HG03066 (cell line): ENCODE data around the gene FAR2.
"Not testable (repeated sequence)": the region's sequence is repeated elsewhere in the genome, so short reads cannot be mapped to it uniquely, and the experiment has no call there.

Experiments
- ATAC-seq: cut with Tn5 transposase; IDR thresholded peaks from one replicate; pipeline ENCODE4 v1.9.1; 2021; ENCODE audit warnings: low read depth; ENCODE audit not compliant: unreplicated experiment

The FAR2 gene

DNA sequence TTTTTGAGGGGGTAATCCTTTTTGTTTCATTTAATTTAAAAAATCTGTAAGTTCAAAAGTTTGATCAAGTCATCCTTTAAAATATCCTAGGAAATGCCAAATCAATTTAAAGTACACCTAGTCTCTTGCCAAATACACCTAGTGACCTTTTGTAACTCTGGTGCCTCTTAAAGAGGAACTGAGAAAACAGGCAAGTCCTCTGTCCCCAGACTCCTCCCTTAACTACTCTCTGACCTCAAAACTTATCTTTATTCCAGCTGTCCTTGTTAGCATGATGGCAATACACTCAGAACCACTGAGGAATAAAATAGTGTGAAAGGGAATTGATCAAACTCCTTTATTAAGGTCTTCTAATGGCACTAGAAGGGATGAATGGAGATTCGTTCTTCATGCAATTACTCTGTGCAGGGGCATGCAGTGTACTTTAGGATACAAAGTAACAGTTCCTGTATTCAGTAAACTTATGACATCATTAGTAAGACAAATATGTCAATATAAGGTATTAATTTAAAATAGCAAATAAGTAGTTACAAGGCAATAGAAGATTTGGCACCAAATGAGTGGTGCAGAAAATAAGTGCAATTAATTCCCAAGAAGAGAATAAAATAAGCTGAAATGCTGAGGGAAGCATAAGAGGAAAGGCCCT lies 3.3 kb downstream of the FAR2 start:
- ATAC-seq = peak; percentile 63

GRCh38 chr12:29152981-29153630 lies 4.0 kb downstream of the FAR2 start:
- ATAC-seq = no peak

DNA sequence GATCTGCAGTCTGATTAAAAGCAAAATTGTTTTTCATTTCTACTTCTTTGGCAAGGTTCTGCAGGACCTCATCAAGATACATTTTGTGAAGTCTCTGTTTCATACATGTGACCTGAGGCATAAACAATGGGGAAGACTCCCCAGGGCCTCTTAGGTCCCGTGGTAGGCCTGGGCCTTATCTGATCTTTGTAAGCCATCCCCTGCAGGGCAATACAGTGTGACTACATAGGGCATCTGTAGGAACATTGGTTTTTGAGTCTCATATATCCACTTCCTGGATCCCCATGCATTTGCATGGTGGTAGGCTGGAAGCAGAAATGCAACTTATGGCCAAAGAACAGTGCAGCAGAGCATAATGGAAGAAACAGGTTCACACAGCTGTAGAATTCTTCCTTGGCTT lies 6.0 kb downstream of the FAR2 start:
- peak; percentile 38 for ATAC-seq

- ATAC-seq = no peak
These were observed 8.4 kb downstream of the FAR2 start for GRCh38 chr12:29157486-29157946.

- ATAC-seq = no peak
These were observed 9.2 kb downstream of the FAR2 start for GRCh38 chr12:29158115-29158763.

DNA sequence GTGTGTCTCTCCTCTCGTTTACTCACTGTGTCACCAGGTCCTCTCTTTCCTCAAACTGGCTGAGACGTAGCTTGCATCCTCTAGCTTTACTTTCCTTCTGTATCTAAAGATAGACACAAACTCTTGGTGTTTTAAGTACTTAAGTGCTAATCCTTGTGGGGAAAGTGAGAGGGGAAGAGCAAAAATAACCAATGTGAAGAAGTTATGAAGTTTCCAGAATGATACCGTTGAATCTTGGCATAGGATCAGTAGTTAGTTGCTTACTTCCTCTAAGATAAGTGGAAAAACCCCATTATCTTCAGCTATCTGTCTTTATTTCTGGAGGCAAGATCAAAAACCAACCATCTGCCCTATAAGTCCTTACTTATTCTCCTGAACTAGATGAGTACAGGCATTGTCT lies 10.6 kb downstream of the FAR2 start:
- no peak for ATAC-seq

- ATAC-seq = no peak
These were observed 11.2 kb downstream of the FAR2 start for GRCh38 chr12:29160230-29160629.

DNA sequence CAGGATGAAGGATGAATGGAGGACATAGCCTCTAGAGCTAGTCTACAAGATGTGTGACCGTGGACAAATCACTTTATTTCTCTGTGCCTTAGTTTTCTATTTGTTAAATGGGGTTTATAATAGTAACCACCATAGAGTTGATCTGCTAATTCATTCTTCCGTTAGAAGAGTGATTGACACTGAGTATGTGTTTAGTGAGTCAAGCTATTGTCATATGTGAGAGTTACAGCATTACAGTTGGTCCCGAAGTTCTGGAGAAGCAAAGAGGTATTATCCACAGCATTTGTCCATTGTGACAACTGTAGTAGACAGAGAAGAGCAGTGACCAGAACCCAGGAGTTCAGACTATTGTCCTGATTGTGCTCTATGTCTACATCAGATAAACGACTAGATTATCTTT lies 14.1 kb downstream of the FAR2 start:
- no peak for ATAC-seq

DNA sequence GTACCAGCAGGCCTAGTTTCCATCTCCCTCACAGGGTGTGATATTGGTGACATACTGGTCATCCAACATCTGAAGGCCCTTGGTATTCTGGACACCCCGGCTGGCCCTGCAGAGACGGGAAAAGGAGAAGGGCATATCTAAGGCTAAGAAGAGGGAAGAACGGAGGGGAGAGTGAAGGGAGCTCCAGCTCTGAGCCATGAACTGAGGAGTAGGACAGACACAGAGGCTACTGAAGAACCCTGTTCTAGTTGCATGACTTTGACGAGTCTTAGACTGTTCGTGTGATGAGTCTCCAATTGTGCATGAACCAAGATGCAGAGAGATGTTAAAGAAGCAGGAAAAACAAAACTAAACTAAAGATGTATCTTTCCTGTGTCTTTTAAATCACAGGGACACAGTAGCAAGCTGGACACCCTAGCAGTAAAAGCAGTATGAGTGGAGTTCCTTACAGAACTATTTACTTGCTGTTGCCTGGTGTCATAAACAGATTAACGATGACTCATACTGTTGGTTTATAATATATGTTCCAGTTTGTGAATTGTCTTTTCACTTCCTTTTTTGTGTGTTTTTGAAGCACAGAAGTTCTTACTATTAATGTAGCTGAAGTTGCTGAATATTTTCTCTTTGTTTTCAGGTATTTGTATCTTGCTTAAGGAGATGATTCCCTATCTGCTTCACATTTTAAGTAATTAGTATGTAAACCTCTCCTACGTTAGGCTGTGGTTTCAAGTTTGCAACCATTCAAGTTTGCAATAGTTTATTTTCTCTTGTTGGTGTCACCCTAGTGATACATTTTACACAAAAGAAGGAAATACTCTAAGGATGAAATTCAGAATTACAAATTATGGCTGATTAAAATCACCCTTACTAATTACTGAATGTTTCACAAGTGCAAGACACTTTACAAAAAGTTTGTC lies 15.7 kb downstream of the FAR2 start:
- ATAC-seq = peak; percentile 99

DNA sequence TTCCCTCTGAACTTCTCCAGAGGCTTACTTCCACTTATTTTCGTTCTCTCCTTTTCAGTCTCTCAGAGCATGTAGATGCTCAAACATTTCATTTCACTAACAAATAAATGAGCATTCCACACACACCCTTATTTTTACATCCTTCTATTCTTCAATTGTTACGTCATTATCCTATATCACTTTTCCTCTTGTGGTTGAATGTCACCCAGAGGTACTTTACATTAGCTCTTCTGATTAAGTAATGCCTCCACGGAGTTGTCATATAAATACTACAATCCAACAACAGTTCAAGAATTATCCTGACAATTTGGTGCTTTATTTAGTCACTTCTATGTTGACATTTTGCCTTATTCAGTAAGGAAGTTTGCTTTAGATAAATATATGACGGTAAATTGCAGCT lies 18.4 kb downstream of the FAR2 start:
- ATAC-seq = no peak

DNA sequence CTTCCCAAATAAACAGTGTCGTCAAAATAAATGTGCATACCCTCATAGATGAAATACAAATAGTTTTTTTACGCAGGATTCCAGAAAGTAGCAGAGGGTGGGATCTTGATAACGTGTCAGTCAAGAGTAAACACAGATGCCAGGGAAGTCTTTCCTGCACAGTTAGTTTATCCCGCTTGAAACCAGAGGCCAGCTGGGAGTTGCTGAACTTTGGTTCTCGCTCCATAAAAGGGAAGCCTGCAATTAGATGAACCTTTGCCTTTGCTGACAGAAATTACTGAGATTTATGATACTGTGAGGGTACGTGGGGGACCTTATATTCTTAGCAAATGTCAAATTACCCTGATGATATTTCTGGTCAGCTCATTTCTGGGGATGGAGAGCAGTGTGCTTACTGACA lies 18.9 kb downstream of the FAR2 start:
- ATAC-seq = no peak

- ATAC-seq = not testable (repeated sequence)
These were observed 20.9 kb downstream of the FAR2 start for GRCh38 chr12:29169978-29170377.

DNA sequence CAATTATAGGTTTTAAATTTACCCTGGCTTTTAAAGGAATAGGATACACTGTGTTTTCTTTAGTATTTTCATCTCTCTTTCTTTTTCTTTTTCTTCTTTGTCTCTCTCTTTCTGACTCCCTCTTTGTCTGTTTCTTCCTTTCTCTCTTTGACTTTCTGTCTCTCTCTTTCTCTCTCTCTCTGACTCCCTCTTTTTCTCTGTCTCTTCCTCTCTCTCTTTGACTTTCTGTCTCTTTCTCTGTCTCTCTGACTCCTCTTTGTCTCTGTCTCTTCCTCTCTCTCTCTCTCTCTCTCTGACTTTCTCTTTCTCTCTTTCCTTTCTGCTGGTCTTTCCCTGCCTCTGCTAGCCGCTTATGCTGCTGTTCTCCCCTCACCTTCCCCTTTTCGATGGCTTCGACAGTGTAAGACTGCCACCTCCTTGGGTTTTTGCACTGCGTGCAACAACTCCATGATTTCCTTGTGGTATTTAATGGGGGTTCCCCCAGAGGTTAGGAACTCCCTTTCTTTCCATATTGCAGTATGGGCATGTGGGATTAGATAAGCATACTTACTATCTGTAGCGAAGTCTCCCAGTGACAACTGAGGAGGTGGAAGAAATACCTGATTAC lies 21.5 kb downstream of the FAR2 start:
- ATAC-seq = not testable (repeated sequence)

DNA sequence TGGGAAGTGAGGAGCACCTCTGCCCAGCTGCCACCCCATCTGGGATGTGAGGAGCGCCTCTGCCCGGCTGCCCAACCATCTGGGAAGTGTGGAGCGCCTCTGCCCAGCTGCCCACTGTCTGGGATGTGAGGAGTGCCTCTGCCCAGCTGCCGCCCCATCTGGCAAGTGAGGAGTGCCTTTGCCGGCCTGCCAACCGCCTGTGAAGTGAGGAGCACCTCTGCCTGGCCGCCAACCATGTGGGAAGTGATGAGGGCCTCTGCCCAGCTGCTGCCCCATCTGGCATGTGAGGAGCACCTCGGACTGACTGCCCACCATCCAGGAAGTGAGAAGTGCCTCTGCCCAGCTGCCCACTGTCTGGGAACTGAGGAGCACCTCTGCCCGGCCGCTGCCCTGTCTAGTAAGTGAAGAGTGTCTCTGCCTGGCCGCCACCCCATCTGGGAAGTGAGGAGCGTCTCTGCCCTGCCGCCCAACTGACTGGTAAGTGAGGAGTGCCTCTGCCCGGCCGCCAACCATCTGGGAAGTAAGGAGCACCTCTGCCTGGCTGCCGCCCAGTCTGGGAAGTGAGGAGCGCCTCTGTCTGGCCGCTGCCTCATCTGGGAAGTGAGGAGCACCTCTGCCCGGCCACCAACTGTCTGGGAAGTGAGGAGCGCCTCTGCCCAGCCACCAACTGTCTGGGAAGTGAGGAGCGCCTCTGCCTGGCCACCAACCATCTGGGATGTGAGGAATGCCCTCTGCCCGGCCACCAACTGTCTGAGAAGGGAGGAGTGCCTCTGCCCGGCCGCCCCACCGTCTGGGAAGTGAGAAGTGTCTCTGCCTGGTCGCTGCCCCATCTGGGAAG lies 22.6 kb downstream of the FAR2 start:
- no peak for ATAC-seq

- no peak for ATAC-seq
These were observed 27.9 kb downstream of the FAR2 start for GRCh38 chr12:29176941-29177340.

DNA sequence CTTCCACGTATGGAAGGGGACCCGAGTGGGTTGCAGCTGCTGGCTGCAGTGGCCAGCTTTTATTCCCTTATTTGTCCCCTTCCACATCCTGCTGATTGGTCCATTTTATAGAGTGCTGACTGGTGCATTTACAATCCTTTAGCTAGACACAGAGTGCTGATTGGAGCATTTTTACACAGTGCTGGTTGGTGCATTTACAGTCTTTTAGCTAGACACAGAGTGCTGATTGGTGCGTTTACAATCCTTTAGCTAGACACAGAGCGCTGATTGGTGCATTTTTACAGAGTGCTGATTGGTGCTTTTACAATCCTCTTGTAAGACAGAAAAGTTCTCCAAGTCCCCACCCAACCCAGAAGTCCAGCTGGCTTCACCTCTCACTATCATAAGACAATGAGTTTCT lies 33.2 kb downstream of the FAR2 start:
- ATAC-seq = not testable (repeated sequence)

GRCh38 chr12:29187756-29188155 lies 38.7 kb downstream of the FAR2 start:
- no peak for ATAC-seq

DNA sequence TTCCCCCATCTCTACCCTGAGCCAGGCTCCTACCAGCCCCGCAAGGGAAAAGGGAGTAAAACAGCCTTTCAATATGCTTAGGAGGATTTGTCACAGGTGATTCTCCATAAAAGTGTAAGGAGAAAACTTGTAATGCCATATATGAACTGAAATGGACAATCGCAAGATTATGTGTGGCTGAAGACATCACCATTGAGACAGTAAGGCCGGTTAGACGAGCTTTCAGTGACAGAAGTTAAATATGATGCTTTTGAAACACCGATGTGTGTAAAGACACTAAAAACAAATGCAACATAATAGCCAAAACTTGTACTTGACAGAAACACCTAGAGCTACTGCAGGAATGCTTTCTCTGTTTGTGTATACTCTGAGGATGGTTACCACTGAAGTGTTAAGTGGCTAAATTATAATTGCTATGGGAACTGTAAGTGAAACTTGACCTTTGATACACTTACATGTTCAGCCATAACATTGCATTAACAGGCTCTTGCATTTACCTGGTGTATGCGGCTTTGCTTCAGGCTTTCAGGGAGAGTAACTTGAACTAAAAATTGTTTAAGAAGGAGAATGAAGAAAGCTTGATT lies 42.3 kb downstream of the FAR2 start:
- no peak for ATAC-seq

DNA sequence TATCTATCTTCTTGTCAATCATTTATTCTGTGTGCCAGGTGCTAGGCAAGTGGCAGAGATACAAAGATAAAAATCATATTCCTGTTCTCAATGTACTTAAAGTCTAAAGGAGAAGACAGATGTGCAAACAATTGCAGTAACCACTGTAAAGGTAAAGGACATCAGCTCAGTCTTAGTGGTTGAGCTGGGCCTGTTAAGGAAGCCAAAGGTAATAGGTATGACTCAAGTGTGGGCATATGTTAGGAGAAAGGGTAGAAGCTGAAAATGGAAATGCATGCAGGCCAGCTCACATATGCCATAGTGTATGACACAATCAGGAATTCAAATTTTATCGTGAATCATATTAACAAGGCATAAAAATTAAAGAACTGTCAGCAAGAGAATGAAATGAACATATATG lies 49.8 kb downstream of the FAR2 start:
- no peak for ATAC-seq
